ENCODE data around the gene ZNF263. TPM values are rescaled to one million over a fixed set of nuclear protein-coding genes. Genes with fewer than 3 reads are reported as not detected.

Gene ZNF263
- polyA plus RNA-seq, 1 of the 3 experiments (the other 2 are of a cell fraction): 13.7 TPM

GRCh38 chr16:3306078-3306477, 22.8 kb downstream of the ZNF263 start:
- no peaks in the 10 kb centered on the region for H3K9me2 ChIP-seq
- H3K79me2 ChIP-seq (ENCODE audit: insufficient read depth): peaks cover 4% of the 10 kb centered on the region; the same call in 1 of the 2 replicates
- POLR2A ChIA-PET: interaction anchor here (0.8 to 1.3 kb wide), 2 partner anchors 24 to 59 kb away, joined by 4 read pairs; no protein-coding TSS in a partner anchor
- H3K27me3 ChIP-seq (ENCODE audit: insufficient read depth): no peaks in the 10 kb centered on the region
- peak overlapping the region; percentile 75 for H3K4me2 ChIP-seq
- H3K9me3 ChIP-seq: peaks cover 14% of the 10 kb centered on the region; the same call in 1 of the 2 replicates
- CTCF ChIA-PET: interaction anchor here (1.0 kb wide), 1 partner anchor 9 kb away, joined by 3 read pairs; no protein-coding TSS in a partner anchor
- no peaks in the 10 kb centered on the region for H3F3A ChIP-seq (replicated peaks; ENCODE audit: insufficient read depth)
- peaks cover 12 to 49% of the 10 kb centered on the region in 2 experiments for H3K36me3 ChIP-seq (replicated peaks in 1 of 2; ENCODE audit: control insufficient read depth in 1 of 2, insufficient read depth in 2 of 2, low read length in 1 of 2)
- peak overlapping the region in 1 of 2 experiments; percentile 54; a peak in 1 of 4 replicates for H3K27ac ChIP-seq (ENCODE audit: low read depth in 2 of 2, low read length in 1 of 2)
- no peaks in the 10 kb centered on the region; a peak in 1 of 4 replicates for H3K4me1 ChIP-seq (ENCODE audit: control insufficient read depth in 1 of 2, insufficient read depth in 2 of 2, low read depth in 1 of 2, low read length in 1 of 2)
- no peak for TF ChIP-seq MEF2A (IDR thresholded peaks at IDR 0.05; ENCODE audit: borderline replicate concordance, low read depth)
- no peak for TF ChIP-seq RFX5 (IDR thresholded peaks at IDR 0.05; ENCODE audit: low read length)
- no peak for TF ChIP-seq EP300 (IDR thresholded peaks at IDR 0.05; ENCODE audit: borderline replicate concordance in 1 of 2, low read depth in 1 of 2, low read length in 1 of 2)
- TF ChIP-seq TCF12 (IDR thresholded peaks at IDR 0.05): no peak
- TF ChIP-seq PBX3 (IDR thresholded peaks at IDR 0.05): no peak
- TF ChIP-seq RCOR1 (IDR thresholded peaks at IDR 0.05; ENCODE audit: low read length): no peak
- TF ChIP-seq, protein P1, sequence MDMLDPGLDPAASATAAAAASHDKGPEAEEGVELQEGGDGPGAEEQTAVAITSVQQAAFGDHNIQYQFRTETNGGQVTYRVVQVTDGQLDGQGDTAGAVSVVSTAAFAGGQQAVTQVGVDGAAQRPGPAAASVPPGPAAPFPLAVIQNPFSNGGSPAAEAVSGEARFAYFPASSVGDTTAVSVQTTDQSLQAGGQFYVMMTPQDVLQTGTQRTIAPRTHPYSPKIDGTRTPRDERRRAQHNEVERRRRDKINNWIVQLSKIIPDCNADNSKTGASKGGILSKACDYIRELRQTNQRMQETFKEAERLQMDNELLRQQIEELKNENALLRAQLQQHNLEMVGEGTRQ (IDR thresholded peaks at IDR 0.05; ENCODE audit: borderline replicate concordance, low read depth, low read length): no peak
- TF ChIP-seq MXI1 (IDR thresholded peaks at IDR 0.05; ENCODE audit: low read depth, low read length): no peak
- TF ChIP-seq TAF1 (IDR thresholded peaks at IDR 0.05; ENCODE audit: borderline replicate concordance, low read depth, low read length): no peak
- no peak for TF ChIP-seq EZH2phosphoT487 (IDR thresholded peaks at IDR 0.05; ENCODE audit: borderline replicate concordance, low read depth)
- no peak for TF ChIP-seq GABPA (IDR thresholded peaks at IDR 0.05; ENCODE audit: low read depth)
- TF ChIP-seq, protein P2, sequence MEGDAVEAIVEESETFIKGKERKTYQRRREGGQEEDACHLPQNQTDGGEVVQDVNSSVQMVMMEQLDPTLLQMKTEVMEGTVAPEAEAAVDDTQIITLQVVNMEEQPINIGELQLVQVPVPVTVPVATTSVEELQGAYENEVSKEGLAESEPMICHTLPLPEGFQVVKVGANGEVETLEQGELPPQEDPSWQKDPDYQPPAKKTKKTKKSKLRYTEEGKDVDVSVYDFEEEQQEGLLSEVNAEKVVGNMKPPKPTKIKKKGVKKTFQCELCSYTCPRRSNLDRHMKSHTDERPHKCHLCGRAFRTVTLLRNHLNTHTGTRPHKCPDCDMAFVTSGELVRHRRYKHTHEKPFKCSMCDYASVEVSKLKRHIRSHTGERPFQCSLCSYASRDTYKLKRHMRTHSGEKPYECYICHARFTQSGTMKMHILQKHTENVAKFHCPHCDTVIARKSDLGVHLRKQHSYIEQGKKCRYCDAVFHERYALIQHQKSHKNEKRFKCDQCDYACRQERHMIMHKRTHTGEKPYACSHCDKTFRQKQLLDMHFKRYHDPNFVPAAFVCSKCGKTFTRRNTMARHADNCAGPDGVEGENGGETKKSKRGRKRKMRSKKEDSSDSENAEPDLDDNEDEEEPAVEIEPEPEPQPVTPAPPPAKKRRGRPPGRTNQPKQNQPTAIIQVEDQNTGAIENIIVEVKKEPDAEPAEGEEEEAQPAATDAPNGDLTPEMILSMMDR (IDR thresholded peaks at IDR 0.05): no peak
- TF ChIP-seq RAD21 (IDR thresholded peaks at IDR 0.05; ENCODE audit: low read length): no peak
- no peak for TF ChIP-seq TEAD4 (IDR thresholded peaks at IDR 0.05; ENCODE audit: borderline replicate concordance, insufficient read depth)
- TF ChIP-seq FOSL2 (IDR thresholded peaks at IDR 0.05; ENCODE audit: borderline replicate concordance, low read depth): no peak
- TF ChIP-seq ZBTB33 (IDR thresholded peaks at IDR 0.05; ENCODE audit: borderline replicate concordance, low read depth): no peak
- no peak for TF ChIP-seq ELF1 (IDR thresholded peaks at IDR 0.05)
- TF ChIP-seq, protein P3, sequence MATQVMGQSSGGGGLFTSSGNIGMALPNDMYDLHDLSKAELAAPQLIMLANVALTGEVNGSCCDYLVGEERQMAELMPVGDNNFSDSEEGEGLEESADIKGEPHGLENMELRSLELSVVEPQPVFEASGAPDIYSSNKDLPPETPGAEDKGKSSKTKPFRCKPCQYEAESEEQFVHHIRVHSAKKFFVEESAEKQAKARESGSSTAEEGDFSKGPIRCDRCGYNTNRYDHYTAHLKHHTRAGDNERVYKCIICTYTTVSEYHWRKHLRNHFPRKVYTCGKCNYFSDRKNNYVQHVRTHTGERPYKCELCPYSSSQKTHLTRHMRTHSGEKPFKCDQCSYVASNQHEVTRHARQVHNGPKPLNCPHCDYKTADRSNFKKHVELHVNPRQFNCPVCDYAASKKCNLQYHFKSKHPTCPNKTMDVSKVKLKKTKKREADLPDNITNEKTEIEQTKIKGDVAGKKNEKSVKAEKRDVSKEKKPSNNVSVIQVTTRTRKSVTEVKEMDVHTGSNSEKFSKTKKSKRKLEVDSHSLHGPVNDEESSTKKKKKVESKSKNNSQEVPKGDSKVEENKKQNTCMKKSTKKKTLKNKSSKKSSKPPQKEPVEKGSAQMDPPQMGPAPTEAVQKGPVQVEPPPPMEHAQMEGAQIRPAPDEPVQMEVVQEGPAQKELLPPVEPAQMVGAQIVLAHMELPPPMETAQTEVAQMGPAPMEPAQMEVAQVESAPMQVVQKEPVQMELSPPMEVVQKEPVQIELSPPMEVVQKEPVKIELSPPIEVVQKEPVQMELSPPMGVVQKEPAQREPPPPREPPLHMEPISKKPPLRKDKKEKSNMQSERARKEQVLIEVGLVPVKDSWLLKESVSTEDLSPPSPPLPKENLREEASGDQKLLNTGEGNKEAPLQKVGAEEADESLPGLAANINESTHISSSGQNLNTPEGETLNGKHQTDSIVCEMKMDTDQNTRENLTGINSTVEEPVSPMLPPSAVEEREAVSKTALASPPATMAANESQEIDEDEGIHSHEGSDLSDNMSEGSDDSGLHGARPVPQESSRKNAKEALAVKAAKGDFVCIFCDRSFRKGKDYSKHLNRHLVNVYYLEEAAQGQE (IDR thresholded peaks at IDR 0.05; ENCODE audit: low read depth, low read length): no peak
- no peak for TF ChIP-seq CHD2 (IDR thresholded peaks at IDR 0.05; ENCODE audit: low read length, partially characterized antibody)
- peak overlapping the region; percentile 89; the same call in 1 of the 2 replicates for H2AFZ ChIP-seq (ENCODE audit: low read depth)
- whole genome bisulfite sequencing (ENCODE audit: low lambda C conversion rate): 78% methylated on average over 11 of the region's 11 CpGs
- peak overlapping the region; percentile 59 to 69 for H3K4me3 ChIP-seq (ENCODE audit: low read depth in 2 of 2, low read length in 1 of 2)
- H3K9ac ChIP-seq: no peak overlapping the region
- H4K20me1 ChIP-seq (ENCODE audit: insufficient read depth): no peaks in the 10 kb centered on the region
- no peak for DNase-seq

Data from SK-N-SH (cell line).